GM13976 (cell line): ENCODE results near the gene SLITRK4.

ENCODE experiments used
- DNase-seq: peaks from one replicate; pipeline ENCODE4 v3.0.0; 2012; ENCODE audit warnings: low spot score
- in situ Hi-C: fragments of 300-500 bp; cut with MboI; formaldehyde crosslinking; loops from one replicate; pipeline ENCODE4 v1.12.0; 2022; ENCODE audit warnings: low sequenced_read_pairs, mixed read lengths, inconsistent platforms; ENCODE audit not compliant: unreplicated experiment
- TF ChIP-seq, protein P1 (sequence below): IDR thresholded peaks from 2 replicates; pipeline ENCODE4 v1.5.1; 2012; ENCODE audit warnings: borderline replicate concordance, mild to moderate bottlenecking; ENCODE audit not compliant: insufficient read depth; ENCODE audit errors: extremely low read depth, missing control alignments, control extremely low read depth

SLITRK4 gene

DNA sequence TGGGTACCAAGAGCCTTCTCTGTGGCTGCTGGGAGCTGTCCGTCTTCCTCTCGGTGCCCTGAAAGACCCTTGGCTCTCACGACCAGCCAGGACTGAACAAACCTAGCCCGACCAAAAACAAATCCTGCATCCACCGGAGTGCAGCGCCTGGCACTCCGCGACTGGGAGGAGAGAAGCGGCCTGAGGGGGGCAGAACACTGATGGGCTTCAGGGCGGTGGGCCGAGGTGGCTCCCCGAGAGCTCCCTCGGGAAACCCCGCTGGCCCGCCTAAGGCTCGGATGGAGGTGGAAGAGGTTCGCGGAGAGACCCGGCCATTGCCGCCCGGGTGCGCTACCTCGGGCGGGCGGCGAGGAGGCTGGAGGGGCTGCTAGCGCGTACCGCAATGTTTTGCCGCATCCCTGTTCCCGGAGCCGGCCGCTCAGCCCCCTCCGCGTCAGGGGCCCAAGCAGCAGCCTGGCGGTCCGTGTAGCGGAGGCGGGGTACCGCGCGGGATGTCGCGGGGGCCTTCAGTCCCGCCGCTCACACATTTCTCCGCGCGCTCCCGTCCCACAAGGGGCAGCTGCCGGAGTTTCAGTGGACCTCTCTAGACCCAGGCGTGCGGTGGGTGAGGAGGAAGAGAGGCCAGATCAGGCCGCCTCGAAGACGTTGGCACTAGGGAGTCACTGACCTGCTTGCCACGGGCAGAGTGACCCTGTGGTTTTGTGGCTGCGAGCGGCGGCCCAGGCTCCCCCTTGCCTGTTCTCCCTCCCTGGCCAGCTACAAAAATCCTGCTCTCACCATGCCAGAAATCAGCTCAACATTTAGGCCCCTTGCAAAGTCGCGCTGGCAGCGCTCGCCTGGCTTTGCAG is 2.2 kb downstream of the SLITRK4 start:
- TF ChIP-seq, protein P1, sequence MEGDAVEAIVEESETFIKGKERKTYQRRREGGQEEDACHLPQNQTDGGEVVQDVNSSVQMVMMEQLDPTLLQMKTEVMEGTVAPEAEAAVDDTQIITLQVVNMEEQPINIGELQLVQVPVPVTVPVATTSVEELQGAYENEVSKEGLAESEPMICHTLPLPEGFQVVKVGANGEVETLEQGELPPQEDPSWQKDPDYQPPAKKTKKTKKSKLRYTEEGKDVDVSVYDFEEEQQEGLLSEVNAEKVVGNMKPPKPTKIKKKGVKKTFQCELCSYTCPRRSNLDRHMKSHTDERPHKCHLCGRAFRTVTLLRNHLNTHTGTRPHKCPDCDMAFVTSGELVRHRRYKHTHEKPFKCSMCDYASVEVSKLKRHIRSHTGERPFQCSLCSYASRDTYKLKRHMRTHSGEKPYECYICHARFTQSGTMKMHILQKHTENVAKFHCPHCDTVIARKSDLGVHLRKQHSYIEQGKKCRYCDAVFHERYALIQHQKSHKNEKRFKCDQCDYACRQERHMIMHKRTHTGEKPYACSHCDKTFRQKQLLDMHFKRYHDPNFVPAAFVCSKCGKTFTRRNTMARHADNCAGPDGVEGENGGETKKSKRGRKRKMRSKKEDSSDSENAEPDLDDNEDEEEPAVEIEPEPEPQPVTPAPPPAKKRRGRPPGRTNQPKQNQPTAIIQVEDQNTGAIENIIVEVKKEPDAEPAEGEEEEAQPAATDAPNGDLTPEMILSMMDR, result no peak
- in situ Hi-C loops, result no loop called here
- peak; percentile 10 for DNase-seq

DNA sequence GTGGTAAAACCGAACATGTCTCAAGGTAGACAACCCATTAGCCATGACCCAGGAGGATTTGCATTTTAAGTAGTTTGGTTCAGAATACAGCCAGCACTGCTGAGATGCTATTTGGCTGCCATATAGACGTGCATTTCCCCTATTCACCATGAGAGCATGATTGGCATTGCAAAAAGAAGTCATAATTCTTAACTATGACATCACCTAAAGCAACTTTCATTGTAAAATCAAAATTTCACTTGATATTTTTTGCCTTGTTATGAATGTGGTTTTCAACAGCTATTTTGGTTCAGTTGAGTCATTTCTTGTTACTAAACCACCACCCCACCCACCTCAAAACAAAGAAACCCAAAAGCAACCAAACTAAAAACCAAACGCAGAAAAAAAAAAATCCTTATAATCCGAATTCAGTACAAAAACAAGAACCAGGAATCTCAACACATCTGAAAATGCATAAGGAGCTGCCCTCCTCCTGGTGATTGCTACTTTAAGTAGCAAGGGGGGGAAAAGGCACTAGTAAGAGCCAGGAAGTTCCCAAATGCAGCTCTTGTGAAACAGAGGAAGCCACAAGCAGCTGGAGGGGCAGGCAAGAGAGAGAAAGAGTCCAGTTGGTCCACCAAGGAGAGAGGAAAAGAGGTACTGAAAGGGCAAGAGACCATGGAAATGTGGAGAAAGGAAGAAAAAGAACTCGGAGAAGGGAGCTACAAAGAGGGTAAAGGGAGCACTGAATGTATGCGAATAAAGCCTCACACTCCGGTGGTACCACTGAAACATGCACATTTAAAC is 3.1 kb downstream of the SLITRK4 start:
- TF ChIP-seq, protein P1, result no peak
- in situ Hi-C loops, result no loop called here
- no peak for DNase-seq

DNA sequence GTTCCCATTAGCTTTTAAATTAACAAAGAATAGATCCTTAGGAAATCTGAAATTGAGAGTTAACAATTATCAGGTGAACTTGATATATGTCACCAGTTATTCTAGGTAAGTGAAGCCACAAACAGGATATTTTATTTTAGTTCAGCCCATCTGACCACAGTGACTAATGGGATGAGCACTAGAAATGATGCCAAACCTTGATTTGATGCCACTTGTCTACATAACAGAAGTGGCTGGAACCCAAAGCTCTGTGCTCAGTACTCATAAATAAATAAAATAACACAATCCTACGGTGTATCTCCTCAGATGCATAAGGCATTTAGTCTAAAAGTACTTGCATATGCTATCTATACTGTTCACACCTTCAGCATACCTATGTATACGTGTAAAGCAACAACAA is 12.2 kb downstream of the SLITRK4 start:
- in situ Hi-C loops, result no loop called here
- TF ChIP-seq, protein P1, result no peak
- DNase-seq, result no peak

GRCh38 chrX:143621276-143621675 is 14.6 kb downstream of the SLITRK4 start:
- in situ Hi-C loops, result no loop called here
- DNase-seq, result no peak
- TF ChIP-seq, protein P1, result no peak

DNA sequence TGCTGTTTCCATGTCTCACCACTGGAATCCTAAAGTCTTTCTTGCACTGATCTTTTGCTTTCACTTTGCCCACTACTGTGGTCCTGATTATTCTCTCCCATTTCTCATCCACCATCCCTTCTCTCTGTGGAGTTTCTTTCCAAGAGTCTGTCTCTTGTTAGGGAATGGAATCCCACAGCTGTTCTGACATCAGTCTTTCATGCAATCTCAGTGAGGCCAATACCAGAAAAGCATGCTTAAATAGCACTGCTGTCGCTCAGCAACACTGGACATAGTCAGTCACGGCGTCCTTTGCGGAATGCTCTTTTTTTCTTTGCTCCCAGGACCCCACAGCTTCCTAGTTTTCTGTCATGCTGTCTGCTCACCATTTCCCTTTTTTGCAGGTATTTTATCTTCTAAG is 20.1 kb downstream of the SLITRK4 start:
- DNase-seq, result no peak
- in situ Hi-C loops, result no loop called here
- TF ChIP-seq, protein P1, result no peak

DNA sequence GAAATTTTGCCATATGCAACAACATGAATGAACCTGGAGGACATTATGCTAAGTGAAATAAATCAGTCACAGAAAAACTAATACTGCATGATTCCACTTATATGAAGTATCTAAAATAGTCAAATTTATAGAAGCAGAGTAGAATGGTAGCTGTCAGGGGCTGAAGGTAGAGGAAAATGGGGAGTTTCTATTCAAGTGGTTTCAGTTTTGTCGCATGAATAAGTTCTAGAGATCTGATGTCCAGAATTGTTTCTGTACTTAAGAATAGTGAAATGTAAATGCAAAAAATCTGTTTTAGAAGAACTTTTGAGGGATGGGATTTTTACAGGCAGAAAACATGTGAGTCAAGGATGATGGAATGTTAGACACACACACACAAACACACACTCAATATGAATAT is 34.1 kb downstream of the SLITRK4 start:
- TF ChIP-seq, protein P1, result no peak
- in situ Hi-C loops, result no loop called here
- no peak for DNase-seq
